Measurements from ENCODE around the gene SLC2A8.
A peak's percentile ranks its signal among the peaks of the same experiment; 100 is the strongest.

SLC2A8 gene

GRCh38 chr9:127390248-127390545 is 6.8 kb upstream of the SLC2A8 start:
- Histone ChIP-seq H3K4me2 (ENCODE audit: low read length) (no peak overlapping the region), H3K27ac (ENCODE audit: low read depth, low read length) (no peak overlapping the region), H2AK5ac (ENCODE audit: low read length) (no peak overlapping the region), H2BK120ac (ENCODE audit: low read depth, low read length) (no peak overlapping the region), H3K4me3 (ENCODE audit: low read length) (no peak overlapping the region), H2BK5ac (ENCODE audit: low read length) (no peak overlapping the region), H3K36me3 (ENCODE audit: control insufficient read depth, insufficient read depth, low read length) (no peaks in the 10 kb centered on the region), H3K18ac (ENCODE audit: low read length) (no peak overlapping the region), H3K23ac (ENCODE audit: low read length) (no peak overlapping the region), H3K9ac (ENCODE audit: low read length) (no peak overlapping the region), H3K79me1 (ENCODE audit: low read length) (no peaks in the 10 kb centered on the region), H2BK15ac (replicated peaks; ENCODE audit: low read depth) (no peak overlapping the region), H3K4me1 (ENCODE audit: control insufficient read depth, low read depth, low read length) (no peaks in the 10 kb centered on the region), H4K8ac (ENCODE audit: low read depth, low read length) (no peak overlapping the region), H3K56ac (ENCODE audit: low read length) (no peak overlapping the region), H3K4ac (ENCODE audit: low read depth, low read length) (no peak overlapping the region), H3K79me2 (ENCODE audit: control insufficient read depth, insufficient read depth, low read length) (no peaks in the 10 kb centered on the region), H4K5ac (ENCODE audit: low read length) (no peak overlapping the region), H3K27me3 (ENCODE audit: insufficient read depth, low read length, poor library complexity) (no peaks in the 10 kb centered on the region)
- WGBS (ENCODE audit: extremely low coverage, insufficient coverage, low lambda C conversion rate): no CpG with 5 or more reads among the region's 2 CpGs
- no peak for DNase-seq

DNA sequence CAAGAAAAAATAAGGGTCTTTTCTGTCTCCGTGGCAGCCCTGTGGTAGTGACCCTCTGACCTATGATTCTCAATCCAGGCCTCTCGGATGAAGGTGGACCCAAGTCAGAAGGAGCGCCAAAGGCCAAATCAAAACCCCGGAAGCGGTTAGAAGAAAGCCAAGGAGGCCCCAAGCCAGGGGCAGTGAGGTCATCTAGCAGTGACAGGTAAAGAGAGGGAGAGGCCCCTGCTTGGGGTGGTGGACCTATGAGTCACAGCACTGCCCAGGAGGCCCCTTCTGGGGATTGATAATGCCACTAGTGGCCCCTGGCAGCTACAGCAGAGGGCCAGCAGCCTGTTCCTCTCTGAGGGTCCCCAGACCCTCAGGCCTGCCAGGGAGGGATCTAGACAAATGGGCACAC is 6.4 kb upstream of the SLC2A8 start:
- Histone ChIP-seq H3K27ac (ENCODE audit: low read depth, low read length) (no peak overlapping the region), H3K4me2 (ENCODE audit: low read length) (no peak overlapping the region), H3K27me3 (ENCODE audit: insufficient read depth, low read length, poor library complexity) (no peaks in the 10 kb centered on the region)

DNA sequence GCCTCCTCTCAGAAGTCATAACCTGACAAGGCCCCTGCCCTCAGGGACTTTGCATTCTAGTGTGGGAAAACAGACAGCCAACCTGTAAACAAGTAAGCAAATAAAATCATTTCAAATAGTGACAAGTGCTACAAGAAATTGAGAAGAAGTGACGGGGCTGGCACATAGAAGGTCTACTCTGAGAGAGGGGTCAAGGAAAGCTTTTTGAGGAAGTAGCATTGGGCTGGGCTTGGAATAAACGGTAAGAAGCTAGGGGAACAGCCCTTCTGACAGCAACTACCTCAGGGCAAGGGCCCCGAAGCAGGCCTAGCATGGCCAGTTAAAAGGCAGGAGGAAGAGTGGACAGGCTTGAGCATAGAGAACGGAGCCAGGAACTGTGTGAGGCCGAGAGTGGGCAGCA is 4.8 kb upstream of the SLC2A8 start:
- Histone ChIP-seq H3K4me2 (ENCODE audit: low read length) (no peak overlapping the region), H2BK120ac (ENCODE audit: low read depth, low read length) (no peak overlapping the region), H3K4me3 (ENCODE audit: low read length) (no peak overlapping the region), H2BK5ac (ENCODE audit: low read length) (no peak overlapping the region), H3K18ac (ENCODE audit: low read length) (no peak overlapping the region), H3K79me1 (ENCODE audit: low read length) (no peaks in the 10 kb centered on the region), H3K4me1 (ENCODE audit: control insufficient read depth, low read depth, low read length) (peaks cover 3% of the 10 kb centered on the region), H3K27me3 (ENCODE audit: insufficient read depth, low read length, poor library complexity) (no peaks in the 10 kb centered on the region), H3K9ac (ENCODE audit: low read length) (no peak overlapping the region), H3K4ac (ENCODE audit: low read depth, low read length) (no peak overlapping the region), H4K5ac (ENCODE audit: low read length) (no peak overlapping the region), H3K56ac (ENCODE audit: low read length) (no peak overlapping the region), H3K23ac (ENCODE audit: low read length) (no peak overlapping the region), H3K36me3 (ENCODE audit: control insufficient read depth, insufficient read depth, low read length) (no peaks in the 10 kb centered on the region), H3K79me2 (ENCODE audit: control insufficient read depth, insufficient read depth, low read length) (no peaks in the 10 kb centered on the region), H2AK5ac (ENCODE audit: low read length) (no peak overlapping the region), H4K8ac (ENCODE audit: low read depth, low read length) (no peak overlapping the region), H3K27ac (ENCODE audit: low read depth, low read length) (no peak overlapping the region), H2BK15ac (replicated peaks; ENCODE audit: low read depth) (no peak overlapping the region)
- no CpG with 5 or more reads among the region's 5 CpGs for WGBS (ENCODE audit: extremely low coverage, insufficient coverage, low lambda C conversion rate)
- DNase-seq: no peak

More for the DNA sequence above, 6.4 kb upstream of the SLC2A8 start:
- H3K79me2 ChIP-seq (ENCODE audit: control insufficient read depth, insufficient read depth, low read length): no peaks in the 10 kb centered on the region
- H3K56ac ChIP-seq (ENCODE audit: low read length): no peak overlapping the region
- no peak overlapping the region for H2BK120ac ChIP-seq (ENCODE audit: low read depth, low read length)
- H3K9ac ChIP-seq (ENCODE audit: low read length): no peak overlapping the region
- no peak overlapping the region for H3K4ac ChIP-seq (ENCODE audit: low read depth, low read length)
- H2AK5ac ChIP-seq (ENCODE audit: low read length): no peak overlapping the region
- no peak overlapping the region for H3K18ac ChIP-seq (ENCODE audit: low read length)
- H3K36me3 ChIP-seq (ENCODE audit: control insufficient read depth, insufficient read depth, low read length): no peaks in the 10 kb centered on the region
- peak; percentile 31 for DNase-seq
- no peak overlapping the region for H3K23ac ChIP-seq (ENCODE audit: low read length)
- H4K5ac ChIP-seq (ENCODE audit: low read length): no peak overlapping the region
- H4K8ac ChIP-seq (ENCODE audit: low read depth, low read length): no peak overlapping the region
- no peak overlapping the region for H3K4me3 ChIP-seq (ENCODE audit: low read length)
- no peaks in the 10 kb centered on the region for H3K79me1 ChIP-seq (ENCODE audit: low read length)
- no peak overlapping the region for H2BK15ac ChIP-seq (replicated peaks; ENCODE audit: low read depth)
- no peaks in the 10 kb centered on the region for H3K4me1 ChIP-seq (ENCODE audit: control insufficient read depth, low read depth, low read length)
- no CpG with 5 or more reads among the region's 5 CpGs for WGBS (ENCODE audit: extremely low coverage, insufficient coverage, low lambda C conversion rate)
- H2BK5ac ChIP-seq (ENCODE audit: low read length): no peak overlapping the region

DNA sequence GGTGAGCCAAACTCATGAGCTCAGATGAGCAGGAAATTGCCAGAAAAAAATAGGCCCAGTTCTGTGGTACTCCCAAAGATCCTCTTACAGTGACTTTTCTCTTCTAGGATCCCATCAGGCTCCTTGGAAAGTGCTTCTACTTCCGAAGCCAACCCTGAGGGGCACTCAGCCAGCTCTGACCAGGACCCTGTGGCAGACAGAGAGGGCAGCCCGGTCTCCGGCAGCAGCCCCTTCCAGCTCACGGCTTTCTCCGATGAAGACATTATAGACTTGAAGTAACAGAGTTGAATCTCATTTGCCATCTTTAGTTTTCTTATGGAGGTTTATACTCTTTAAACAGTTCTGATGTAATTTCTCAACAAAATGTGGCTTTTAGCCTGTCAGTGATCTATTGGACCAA is 4.0 kb upstream of the SLC2A8 start:
- H3K18ac ChIP-seq (ENCODE audit: low read length): no peak overlapping the region
- H3K4me3 ChIP-seq (ENCODE audit: low read length): no peak overlapping the region
- no peaks in the 10 kb centered on the region for H3K79me1 ChIP-seq (ENCODE audit: low read length)
- no peaks in the 10 kb centered on the region for H3K79me2 ChIP-seq (ENCODE audit: control insufficient read depth, insufficient read depth, low read length)
- WGBS (ENCODE audit: extremely low coverage, insufficient coverage, low lambda C conversion rate): no CpG with 5 or more reads among the region's 5 CpGs
- H3K9ac ChIP-seq (ENCODE audit: low read length): no peak overlapping the region
- no peaks in the 10 kb centered on the region for H3K36me3 ChIP-seq (ENCODE audit: control insufficient read depth, insufficient read depth, low read length)
- H4K5ac ChIP-seq (ENCODE audit: low read length): no peak overlapping the region
- no peak overlapping the region for H3K4ac ChIP-seq (ENCODE audit: low read depth, low read length)
- H2BK15ac ChIP-seq (replicated peaks; ENCODE audit: low read depth): no peak overlapping the region
- H3K27ac ChIP-seq (ENCODE audit: low read depth, low read length): no peak overlapping the region
- no peak for DNase-seq
- no peak overlapping the region for H4K8ac ChIP-seq (ENCODE audit: low read depth, low read length)
- no peak overlapping the region for H2BK5ac ChIP-seq (ENCODE audit: low read length)
- H2BK120ac ChIP-seq (ENCODE audit: low read depth, low read length): no peak overlapping the region
- no peak overlapping the region for H3K4me2 ChIP-seq (ENCODE audit: low read length)
- no peak overlapping the region for H3K56ac ChIP-seq (ENCODE audit: low read length)
- no peak overlapping the region for H2AK5ac ChIP-seq (ENCODE audit: low read length)
- H3K27me3 ChIP-seq (ENCODE audit: insufficient read depth, low read length, poor library complexity): no peaks in the 10 kb centered on the region
- H3K4me1 ChIP-seq (ENCODE audit: control insufficient read depth, low read depth, low read length): peaks cover 3% of the 10 kb centered on the region
- H3K23ac ChIP-seq (ENCODE audit: low read length): no peak overlapping the region

- Histone ChIP-seq H3K18ac (ENCODE audit: low read length) (no peak overlapping the region), H3K23ac (ENCODE audit: low read length) (no peak overlapping the region), H3K4me3 (ENCODE audit: low read length) (no peak overlapping the region), H3K4ac (ENCODE audit: low read depth, low read length) (no peak overlapping the region), H3K9ac (ENCODE audit: low read length) (no peak overlapping the region), H3K4me2 (ENCODE audit: low read length) (no peak overlapping the region), H3K36me3 (ENCODE audit: control insufficient read depth, insufficient read depth, low read length) (no peaks in the 10 kb centered on the region), H3K4me1 (ENCODE audit: control insufficient read depth, low read depth, low read length) (peaks cover 3% of the 10 kb centered on the region), H3K27me3 (ENCODE audit: insufficient read depth, low read length, poor library complexity) (no peaks in the 10 kb centered on the region), H3K79me2 (ENCODE audit: control insufficient read depth, insufficient read depth, low read length) (peaks cover 2% of the 10 kb centered on the region), H3K79me1 (ENCODE audit: low read length) (peaks cover 2% of the 10 kb centered on the region), H2BK5ac (ENCODE audit: low read length) (no peak overlapping the region), H2BK15ac (replicated peaks; ENCODE audit: low read depth) (no peak overlapping the region), H3K27ac (ENCODE audit: low read depth, low read length) (no peak overlapping the region), H4K5ac (ENCODE audit: low read length) (no peak overlapping the region), H2AK5ac (ENCODE audit: low read length) (no peak overlapping the region), H4K8ac (ENCODE audit: low read depth, low read length) (no peak overlapping the region), H3K56ac (ENCODE audit: low read length) (no peak overlapping the region), H2BK120ac (ENCODE audit: low read depth, low read length) (no peak overlapping the region)
- DNase-seq: peak; percentile 22
- no CpG with 5 or more reads among the region's 2 CpGs for WGBS (ENCODE audit: extremely low coverage, insufficient coverage, low lambda C conversion rate)
Observed at GRCh38 chr9:127393645-127394044, 3.3 kb upstream of the SLC2A8 start.

DNA sequence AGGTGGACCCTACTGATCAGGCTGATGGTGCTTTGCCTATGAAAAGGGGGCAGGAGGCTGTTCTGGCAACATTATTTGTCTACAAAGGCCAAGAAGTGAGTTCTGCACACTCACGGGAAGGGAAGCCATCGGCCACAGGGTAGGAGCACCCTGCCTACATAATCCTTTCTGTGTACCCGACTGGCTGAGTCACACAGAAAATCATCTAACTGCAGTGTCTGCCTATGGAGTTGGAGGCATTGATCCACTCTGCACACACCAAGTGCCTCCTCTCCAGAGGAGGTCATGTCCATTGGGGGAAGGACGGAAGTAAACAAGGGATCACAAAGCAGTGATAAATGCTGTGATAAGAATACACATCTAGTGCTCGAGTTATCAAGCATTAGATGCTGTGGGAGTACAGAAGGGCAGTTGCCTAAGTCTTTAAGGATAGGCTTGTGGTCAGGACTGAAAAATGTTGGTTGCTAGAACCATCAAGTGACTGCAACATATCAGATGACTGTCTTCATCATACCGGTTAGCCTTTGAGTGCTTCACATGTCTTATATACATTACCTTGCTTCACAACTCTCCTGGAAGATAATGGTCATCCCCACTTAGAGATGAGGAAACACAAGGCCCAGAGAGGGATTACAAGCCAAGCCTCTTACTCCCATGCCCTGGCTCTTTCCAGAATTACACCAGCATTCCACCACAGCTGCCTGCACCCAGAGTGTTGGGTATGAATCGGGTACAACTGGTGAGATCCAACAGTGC is 1.3 kb upstream of the SLC2A8 start:
- WGBS (ENCODE audit: extremely low coverage, insufficient coverage, low lambda C conversion rate): no CpG with 5 or more reads among the region's 7 CpGs
- H4K8ac ChIP-seq (ENCODE audit: low read depth, low read length): no peak overlapping the region
- no peaks in the 10 kb centered on the region for H3K36me3 ChIP-seq (ENCODE audit: control insufficient read depth, insufficient read depth, low read length)
- peaks cover 5% of the 10 kb centered on the region for H3K79me1 ChIP-seq (ENCODE audit: low read length)
- no peaks in the 10 kb centered on the region for H3K27me3 ChIP-seq (ENCODE audit: insufficient read depth, low read length, poor library complexity)
- no peak overlapping the region for H2BK5ac ChIP-seq (ENCODE audit: low read length)
- no peak overlapping the region for H3K4me3 ChIP-seq (ENCODE audit: low read length)
- H3K23ac ChIP-seq (ENCODE audit: low read length): no peak overlapping the region
- no peak overlapping the region for H3K27ac ChIP-seq (ENCODE audit: low read depth, low read length)
- H3K56ac ChIP-seq (ENCODE audit: low read length): no peak overlapping the region
- H2AK5ac ChIP-seq (ENCODE audit: low read length): no peak overlapping the region
- H3K79me2 ChIP-seq (ENCODE audit: control insufficient read depth, insufficient read depth, low read length): peaks cover 2% of the 10 kb centered on the region
- no peak overlapping the region for H4K5ac ChIP-seq (ENCODE audit: low read length)
- peak overlapping the region; percentile 67 for H3K4me2 ChIP-seq (ENCODE audit: low read length)
- DNase-seq: no peak
- H2BK120ac ChIP-seq (ENCODE audit: low read depth, low read length): no peak overlapping the region
- H3K9ac ChIP-seq (ENCODE audit: low read length): peak overlapping the region; percentile 32
- no peak overlapping the region for H3K18ac ChIP-seq (ENCODE audit: low read length)
- H2BK15ac ChIP-seq (replicated peaks; ENCODE audit: low read depth): no peak overlapping the region
- H3K4ac ChIP-seq (ENCODE audit: low read depth, low read length): no peak overlapping the region
- H3K4me1 ChIP-seq (ENCODE audit: control insufficient read depth, low read depth, low read length): peaks cover 3% of the 10 kb centered on the region

All from mesendoderm (in vitro differentiated cells).